Transverse colon (tissue), 4 donors: ENCODE data around the gene ANKRD10.

Source experiments
- POLR2A ChIP-seq: fragments of 450-650 bp; IDR thresholded peaks from one replicate; pipeline ENCODE4 v1.6.1; 2016; ENCODE audit warnings: antibody characterized with exemption, mild to moderate bottlenecking, moderate library complexity
- POLR2AphosphoS5 ChIP-seq, 3 donors: sonication (generic); formaldehyde crosslinking; IDR thresholded peaks; one replicate each; pipeline ENCODE4 v1.6.1; 2016; ENCODE audit warnings: antibody characterized with exemption in 3 of 3
- TF ChIP-seq, protein P1 (sequence below), 5 experiments: fragments of 200-600 bp in 3 of 5; fragments of 450-650 bp in 2 of 5; sonication (generic) in 3 of 5; IDR thresholded peaks; 1 replicate in 2 of 5; 2 replicates in 3 of 5; pipeline ENCODE4 v1.5.1; 2016 to 2017; ENCODE audit warnings: antibody characterized with exemption in 5 of 5, inconsistent platforms in 3 of 5, mild to moderate bottlenecking in 2 of 5, moderate library complexity in 1 of 5

DNA sequence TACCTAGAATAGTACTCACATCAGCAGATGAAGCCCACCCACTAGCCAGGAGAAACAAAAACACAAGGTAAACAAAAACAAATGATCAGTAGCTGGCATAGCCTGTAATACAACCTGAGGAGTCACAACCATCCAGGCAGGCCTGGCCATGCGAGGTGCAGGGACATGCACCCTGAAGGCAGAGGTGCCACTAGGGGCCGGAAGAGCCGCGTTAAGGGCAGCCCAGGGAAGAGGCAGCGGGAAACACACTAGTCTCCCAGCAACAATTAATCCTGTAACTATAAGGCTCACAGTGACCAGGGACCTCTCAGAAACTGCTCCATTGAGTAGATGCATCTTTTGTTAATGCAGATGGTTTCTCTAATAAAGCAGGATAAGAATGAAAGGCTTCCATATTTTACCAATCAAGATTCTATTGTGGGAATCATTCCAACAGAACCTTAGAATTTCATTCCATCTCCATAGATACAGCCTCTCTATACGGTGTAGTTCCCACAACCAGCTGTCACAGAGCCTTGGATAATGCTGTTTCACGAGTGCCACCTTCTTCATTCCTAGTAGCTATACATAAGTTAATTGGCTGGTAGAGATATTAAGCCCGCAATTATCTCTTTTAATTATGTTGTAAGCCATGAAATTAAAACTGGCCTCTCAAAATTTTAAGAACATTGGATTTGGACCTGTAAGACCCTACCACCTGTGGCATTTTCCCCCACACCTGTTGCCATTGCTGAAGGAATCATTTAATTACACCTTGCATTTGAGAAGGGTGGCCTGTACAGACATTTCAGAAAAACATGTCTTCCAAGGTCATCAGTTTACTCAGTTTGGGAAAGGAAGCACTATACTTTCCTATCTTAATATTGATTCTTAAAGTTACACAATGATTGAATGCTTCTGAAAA lies 28.7 kb downstream of the ANKRD10 start:
- TF ChIP-seq, protein P1, sequence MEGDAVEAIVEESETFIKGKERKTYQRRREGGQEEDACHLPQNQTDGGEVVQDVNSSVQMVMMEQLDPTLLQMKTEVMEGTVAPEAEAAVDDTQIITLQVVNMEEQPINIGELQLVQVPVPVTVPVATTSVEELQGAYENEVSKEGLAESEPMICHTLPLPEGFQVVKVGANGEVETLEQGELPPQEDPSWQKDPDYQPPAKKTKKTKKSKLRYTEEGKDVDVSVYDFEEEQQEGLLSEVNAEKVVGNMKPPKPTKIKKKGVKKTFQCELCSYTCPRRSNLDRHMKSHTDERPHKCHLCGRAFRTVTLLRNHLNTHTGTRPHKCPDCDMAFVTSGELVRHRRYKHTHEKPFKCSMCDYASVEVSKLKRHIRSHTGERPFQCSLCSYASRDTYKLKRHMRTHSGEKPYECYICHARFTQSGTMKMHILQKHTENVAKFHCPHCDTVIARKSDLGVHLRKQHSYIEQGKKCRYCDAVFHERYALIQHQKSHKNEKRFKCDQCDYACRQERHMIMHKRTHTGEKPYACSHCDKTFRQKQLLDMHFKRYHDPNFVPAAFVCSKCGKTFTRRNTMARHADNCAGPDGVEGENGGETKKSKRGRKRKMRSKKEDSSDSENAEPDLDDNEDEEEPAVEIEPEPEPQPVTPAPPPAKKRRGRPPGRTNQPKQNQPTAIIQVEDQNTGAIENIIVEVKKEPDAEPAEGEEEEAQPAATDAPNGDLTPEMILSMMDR (IDR thresholded peaks at IDR 0.05): no peak
- TF ChIP-seq POLR2AphosphoS5 (IDR thresholded peaks at IDR 0.05): no peak
- TF ChIP-seq POLR2A: no peak
